Stimulated activated CD4-positive, alpha-beta T cell treated with anti-CD3 and anti-CD28 coated beads, Interleukin-4, amount 100 ng/mL, for 24 hours (primary cell): Measurements from ENCODE around the gene DOK1.

Experiments used
- DNase-seq: peaks from one replicate; pipeline ENCODE4 v3.0.0-alpha.2; 2020

The DOK1 gene

DNA sequence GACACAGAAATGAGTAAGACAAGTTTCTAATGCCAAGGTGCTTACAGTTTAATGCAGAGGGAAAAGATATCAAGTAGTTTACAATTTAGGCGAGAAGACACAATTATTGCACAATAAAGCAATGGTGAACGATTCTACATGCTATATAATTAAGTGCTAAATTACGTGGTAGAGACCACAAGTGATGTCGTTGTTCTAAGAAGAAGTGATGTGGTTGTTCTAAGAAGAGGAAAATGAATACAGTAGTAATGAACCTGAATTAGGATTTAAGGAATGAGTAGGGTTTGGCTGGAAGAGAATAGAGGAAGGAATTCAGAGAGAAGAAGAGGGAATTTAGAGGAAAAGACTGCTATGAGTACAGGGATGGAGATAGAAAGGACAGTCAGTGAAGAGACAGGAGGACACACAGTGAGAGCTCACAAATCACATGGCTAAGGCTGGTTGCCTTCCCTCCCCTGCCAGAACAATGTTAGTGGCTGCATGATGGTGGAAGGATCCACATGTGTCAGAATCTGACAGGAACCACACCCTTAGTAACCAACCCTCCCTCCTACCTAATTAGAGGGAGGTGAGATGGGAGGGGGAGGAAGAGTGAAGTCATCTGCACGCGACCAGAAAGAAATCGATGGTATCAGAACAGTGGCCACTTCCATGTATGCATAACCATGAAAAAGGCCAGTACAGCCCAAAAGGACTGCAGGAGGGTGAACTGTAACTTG, 48.9 kb downstream of the DOK1 start:
- no peak for DNase-seq

DNA sequence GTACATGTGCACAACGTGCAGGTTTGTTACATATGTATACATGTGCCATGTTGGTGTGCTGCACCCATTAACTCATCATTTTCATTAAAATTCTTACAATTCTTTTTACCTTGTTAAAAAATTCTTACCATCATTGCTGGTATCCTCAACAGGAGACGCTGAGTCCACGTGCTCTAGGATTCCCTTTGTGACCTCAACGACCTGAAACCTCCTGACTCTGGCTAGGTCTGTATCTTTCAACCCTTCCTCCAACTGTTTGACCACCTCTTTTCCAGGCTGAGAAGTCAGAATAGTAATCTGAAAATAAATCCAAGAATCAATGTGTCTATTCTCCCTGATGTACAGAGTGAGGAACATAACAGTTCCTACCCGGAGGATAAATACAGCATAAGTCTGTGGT, 52.4 kb downstream of the DOK1 start:
- no peak for DNase-seq
